ENCODE measurements around the gene PACRG. TPM values are rescaled to one million over a fixed set of nuclear protein-coding genes. Genes with fewer than 3 reads are reported as not detected.
A peak's percentile ranks its signal among the peaks of the same experiment; 100 is the strongest.

PACRG gene
- total and polyA plus RNA-seq, 2 donors, result 2.2 to 5.6 TPM

GRCh38 chr6:162845972-162846371, 118.2 kb downstream of the PACRG start:
- Histone ChIP-seq H3K4me3 (ENCODE audit: low read depth, low read length) (no peak overlapping the region), H3K27ac (ENCODE audit: low read depth) (no peak overlapping the region), H3K4me1 (ENCODE audit: insufficient read depth) (no peaks in the 10 kb centered on the region), H3K36me3 (ENCODE audit: insufficient read depth) (no peaks in the 10 kb centered on the region)
- DNase-seq (ENCODE audit: extremely low spot score), result no peak
- WGBS, result 77% methylated on average over 9 of the region's 9 CpGs

- Histone ChIP-seq H3K4me3 (ENCODE audit: low read depth, low read length) (no peak overlapping the region), H3K4me1 (ENCODE audit: insufficient read depth) (no peaks in the 10 kb centered on the region), H3K27ac (ENCODE audit: low read depth) (no peak overlapping the region), H3K36me3 (ENCODE audit: insufficient read depth) (no peaks in the 10 kb centered on the region)
- 96% methylated on average over 6 of the region's 6 CpGs for WGBS
- DNase-seq (ENCODE audit: extremely low spot score), result no peak
Measured at GRCh38 chr6:162846723-162847122, 118.9 kb downstream of the PACRG start.

- no peak for DNase-seq (ENCODE audit: extremely low spot score)
- Histone ChIP-seq H3K27ac (ENCODE audit: low read depth) (no peak overlapping the region), H3K4me3 (ENCODE audit: low read depth, low read length) (no peak overlapping the region), H3K36me3 (ENCODE audit: insufficient read depth) (no peaks in the 10 kb centered on the region), H3K4me1 (ENCODE audit: insufficient read depth) (no peaks in the 10 kb centered on the region)
- WGBS, result 70% methylated on average over 4 of the region's 4 CpGs
Measured at GRCh38 chr6:162849269-162849668, 121.5 kb downstream of the PACRG start.

GRCh38 chr6:162852192-162852591, 124.4 kb downstream of the PACRG start:
- DNase-seq (ENCODE audit: extremely low spot score), result no peak
- no peak overlapping the region for H3K27ac ChIP-seq (ENCODE audit: low read depth)
- no peaks in the 10 kb centered on the region for H3K36me3 ChIP-seq (ENCODE audit: insufficient read depth)
- 93% methylated on average over 6 of the region's 6 CpGs for WGBS
- no peak overlapping the region for H3K4me3 ChIP-seq (ENCODE audit: low read depth, low read length)
- H3K4me1 ChIP-seq (ENCODE audit: insufficient read depth), result no peaks in the 10 kb centered on the region

- Histone ChIP-seq H3K27ac (ENCODE audit: low read depth) (no peak overlapping the region), H3K4me3 (ENCODE audit: low read depth, low read length) (no peak overlapping the region), H3K4me1 (ENCODE audit: insufficient read depth) (no peaks in the 10 kb centered on the region), H3K36me3 (ENCODE audit: insufficient read depth) (no peaks in the 10 kb centered on the region)
- WGBS, result 70% methylated on average over 9 of the region's 9 CpGs
- DNase-seq (ENCODE audit: extremely low spot score), result no peak
Measured at GRCh38 chr6:162852840-162853577, 125.2 kb downstream of the PACRG start.

GRCh38 chr6:162854228-162854627, 126.5 kb downstream of the PACRG start:
- Histone ChIP-seq H3K4me3 (ENCODE audit: low read depth, low read length) (no peak overlapping the region), H3K4me1 (ENCODE audit: insufficient read depth) (no peaks in the 10 kb centered on the region), H3K36me3 (ENCODE audit: insufficient read depth) (no peaks in the 10 kb centered on the region), H3K27ac (ENCODE audit: low read depth) (no peak overlapping the region)
- no peak for DNase-seq (ENCODE audit: extremely low spot score)
- WGBS, result 97% methylated on average over 1 of the region's 1 CpG

- H3K36me3 ChIP-seq (ENCODE audit: insufficient read depth), result no peaks in the 10 kb centered on the region
- DNase-seq (ENCODE audit: extremely low spot score), result no peak
- 79% methylated on average over 20 of the region's 20 CpGs for WGBS
- no peak overlapping the region for H3K4me3 ChIP-seq (ENCODE audit: low read depth, low read length)
- no peaks in the 10 kb centered on the region for H3K4me1 ChIP-seq (ENCODE audit: insufficient read depth)
- no peak overlapping the region for H3K27ac ChIP-seq (ENCODE audit: low read depth)
Measured at GRCh38 chr6:162854734-162855191, 127.0 kb downstream of the PACRG start.

GRCh38 chr6:162856885-162857284, 129.1 kb downstream of the PACRG start:
- Histone ChIP-seq H3K27ac (ENCODE audit: low read depth) (no peak overlapping the region), H3K4me3 (ENCODE audit: low read depth, low read length) (no peak overlapping the region), H3K4me1 (ENCODE audit: insufficient read depth) (no peaks in the 10 kb centered on the region), H3K36me3 (ENCODE audit: insufficient read depth) (no peaks in the 10 kb centered on the region)
- DNase-seq (ENCODE audit: extremely low spot score), result peak; percentile 81
- WGBS, result 9% methylated on average over 7 of the region's 7 CpGs

GRCh38 chr6:162857326-162857725, 129.6 kb downstream of the PACRG start:
- H3K4me1 ChIP-seq (ENCODE audit: insufficient read depth), result no peaks in the 10 kb centered on the region
- no peak for DNase-seq (ENCODE audit: extremely low spot score)
- H3K4me3 ChIP-seq (ENCODE audit: low read depth, low read length), result no peak overlapping the region
- no peaks in the 10 kb centered on the region for H3K36me3 ChIP-seq (ENCODE audit: insufficient read depth)
- H3K27ac ChIP-seq (ENCODE audit: low read depth), result no peak overlapping the region
- WGBS, result 36% methylated on average over 2 of the region's 2 CpGs

GRCh38 chr6:162862462-162862861, 134.7 kb downstream of the PACRG start:
- 71% methylated on average over 3 of the region's 3 CpGs for WGBS
- Histone ChIP-seq H3K27ac (ENCODE audit: low read depth) (no peak overlapping the region), H3K4me1 (ENCODE audit: insufficient read depth) (no peaks in the 10 kb centered on the region), H3K36me3 (ENCODE audit: insufficient read depth) (no peaks in the 10 kb centered on the region), H3K4me3 (ENCODE audit: low read depth, low read length) (no peak overlapping the region)
- no peak for DNase-seq (ENCODE audit: extremely low spot score)

- Histone ChIP-seq H3K4me3 (ENCODE audit: low read depth, low read length) (no peak overlapping the region), H3K36me3 (ENCODE audit: insufficient read depth) (no peaks in the 10 kb centered on the region), H3K4me1 (ENCODE audit: insufficient read depth) (no peaks in the 10 kb centered on the region), H3K27ac (ENCODE audit: low read depth) (no peak overlapping the region)
- no peak for DNase-seq (ENCODE audit: extremely low spot score)
- WGBS, result 91% methylated on average over 5 of the region's 5 CpGs
Measured at GRCh38 chr6:162862941-162863340, 135.2 kb downstream of the PACRG start.

GRCh38 chr6:162863821-162864220, 136.0 kb downstream of the PACRG start:
- no peak for DNase-seq (ENCODE audit: extremely low spot score)
- Histone ChIP-seq H3K4me1 (ENCODE audit: insufficient read depth) (no peaks in the 10 kb centered on the region), H3K36me3 (ENCODE audit: insufficient read depth) (no peaks in the 10 kb centered on the region), H3K4me3 (ENCODE audit: low read depth, low read length) (no peak overlapping the region), H3K27ac (ENCODE audit: low read depth) (no peak overlapping the region)
- WGBS, result 80% methylated on average over 1 of the region's 1 CpG

GRCh38 chr6:162864911-162865310, 137.1 kb downstream of the PACRG start:
- no peak for DNase-seq (ENCODE audit: extremely low spot score)
- no peaks in the 10 kb centered on the region for H3K36me3 ChIP-seq (ENCODE audit: insufficient read depth)
- WGBS, result 66% methylated on average over 5 of the region's 5 CpGs
- H3K4me1 ChIP-seq (ENCODE audit: insufficient read depth), result no peaks in the 10 kb centered on the region
- no peak overlapping the region for H3K4me3 ChIP-seq (ENCODE audit: low read depth, low read length)
- no peak overlapping the region for H3K27ac ChIP-seq (ENCODE audit: low read depth)

GRCh38 chr6:162866656-162867055, 138.9 kb downstream of the PACRG start:
- H3K36me3 ChIP-seq (ENCODE audit: insufficient read depth), result no peaks in the 10 kb centered on the region
- DNase-seq (ENCODE audit: extremely low spot score), result no peak
- no peaks in the 10 kb centered on the region for H3K4me1 ChIP-seq (ENCODE audit: insufficient read depth)
- H3K27ac ChIP-seq (ENCODE audit: low read depth), result no peak overlapping the region
- no peak overlapping the region for H3K4me3 ChIP-seq (ENCODE audit: low read depth, low read length)
- WGBS, result 54% methylated on average over 1 of the region's 1 CpG

Data from urinary bladder (tissue), 4 donors.